ENCODE data around the gene CAPN9. TPM values are rescaled to one million over a fixed set of nuclear protein-coding genes. Genes with fewer than 3 reads are reported as not detected.

CAPN9 gene
- total RNA-seq, 1 donor from 2014 or later: 8.7 TPM

DNA sequence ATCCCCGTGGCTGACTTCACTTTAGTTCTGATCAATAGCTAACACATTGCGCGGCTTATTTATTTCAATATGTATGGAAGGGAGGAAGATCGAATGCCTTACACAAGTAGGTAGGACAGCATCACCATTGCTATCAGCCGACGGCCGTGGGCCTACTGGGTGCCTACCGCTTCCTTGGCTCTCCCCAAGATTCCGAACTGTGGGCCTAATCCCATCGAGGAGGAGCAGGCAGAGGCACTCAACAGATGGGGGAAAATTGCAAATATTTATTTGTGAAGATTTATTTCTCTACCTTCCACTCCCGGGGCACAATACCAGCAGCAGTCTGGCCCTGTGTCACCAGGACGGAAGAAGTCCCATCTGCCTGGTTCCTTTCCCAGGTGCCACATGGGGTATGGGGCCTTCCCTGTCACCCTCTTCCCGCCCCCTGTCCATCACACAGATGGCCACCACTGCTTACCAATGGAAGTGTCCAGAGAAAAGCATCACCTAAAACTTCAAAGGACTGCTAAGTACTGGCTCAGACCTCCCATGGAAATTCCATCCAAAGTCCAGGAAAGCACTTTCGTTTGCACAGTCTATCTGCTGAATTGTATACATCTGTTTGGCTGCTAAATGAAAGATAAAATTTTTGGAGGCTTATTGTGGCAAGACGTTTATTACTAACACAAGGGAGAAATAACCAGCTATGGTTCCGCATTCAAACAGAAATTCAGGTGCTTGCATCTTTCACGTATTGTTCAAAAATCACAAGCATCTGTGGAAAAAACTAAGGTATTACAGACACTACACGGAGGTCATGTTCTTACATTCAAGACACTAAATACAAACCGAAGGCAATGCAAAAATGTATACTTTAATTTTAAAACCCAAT is 45.1 kb upstream of the CAPN9 start:
- H3K27ac Mint-ChIP-seq: no peak overlapping the region

DNA sequence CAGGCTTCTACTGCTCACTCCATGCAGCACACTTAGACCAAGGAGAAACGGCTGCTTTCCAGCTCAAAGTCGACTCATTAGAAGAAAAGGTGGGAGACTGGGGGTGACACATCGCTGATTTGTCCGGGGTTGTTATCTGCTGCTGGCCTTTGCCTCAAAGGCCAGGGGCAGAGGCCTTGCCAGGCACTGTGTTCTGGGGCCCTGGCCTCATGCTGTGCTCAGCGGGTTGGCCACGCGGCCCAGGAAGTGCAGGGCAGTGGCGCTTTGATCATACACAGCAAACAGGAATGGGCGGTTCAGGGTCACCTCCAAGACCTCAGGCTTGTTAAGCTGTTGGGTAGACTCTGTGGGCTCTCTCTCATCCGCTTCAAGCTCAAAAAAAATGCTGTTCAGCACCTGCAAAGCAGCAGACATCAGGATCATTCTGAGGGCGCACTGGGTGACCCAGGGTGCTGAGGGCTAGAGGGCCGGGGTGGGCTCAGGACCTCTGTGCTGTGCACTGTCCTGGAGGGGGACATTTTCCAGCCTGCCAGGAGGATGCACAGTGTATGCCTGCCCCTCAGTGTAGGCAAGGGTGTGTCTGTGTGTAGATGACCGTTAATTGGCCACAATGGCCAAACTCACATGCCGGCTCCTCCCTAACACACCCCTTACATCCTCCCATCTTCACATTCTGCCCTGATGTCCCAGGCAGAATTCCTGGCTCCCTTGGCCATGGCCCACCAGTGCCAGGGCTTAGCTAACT is 44.1 kb upstream of the CAPN9 start:
- DNase-seq (ENCODE audit: low spot score, unreplicated experiment): no peak
- TF ChIP-seq, protein P1, sequence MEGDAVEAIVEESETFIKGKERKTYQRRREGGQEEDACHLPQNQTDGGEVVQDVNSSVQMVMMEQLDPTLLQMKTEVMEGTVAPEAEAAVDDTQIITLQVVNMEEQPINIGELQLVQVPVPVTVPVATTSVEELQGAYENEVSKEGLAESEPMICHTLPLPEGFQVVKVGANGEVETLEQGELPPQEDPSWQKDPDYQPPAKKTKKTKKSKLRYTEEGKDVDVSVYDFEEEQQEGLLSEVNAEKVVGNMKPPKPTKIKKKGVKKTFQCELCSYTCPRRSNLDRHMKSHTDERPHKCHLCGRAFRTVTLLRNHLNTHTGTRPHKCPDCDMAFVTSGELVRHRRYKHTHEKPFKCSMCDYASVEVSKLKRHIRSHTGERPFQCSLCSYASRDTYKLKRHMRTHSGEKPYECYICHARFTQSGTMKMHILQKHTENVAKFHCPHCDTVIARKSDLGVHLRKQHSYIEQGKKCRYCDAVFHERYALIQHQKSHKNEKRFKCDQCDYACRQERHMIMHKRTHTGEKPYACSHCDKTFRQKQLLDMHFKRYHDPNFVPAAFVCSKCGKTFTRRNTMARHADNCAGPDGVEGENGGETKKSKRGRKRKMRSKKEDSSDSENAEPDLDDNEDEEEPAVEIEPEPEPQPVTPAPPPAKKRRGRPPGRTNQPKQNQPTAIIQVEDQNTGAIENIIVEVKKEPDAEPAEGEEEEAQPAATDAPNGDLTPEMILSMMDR (IDR thresholded peaks at IDR 0.05; ENCODE audit: unreplicated experiment): no peak
- no peaks in the 10 kb centered on the region for H3K9me3 Mint-ChIP-seq (ENCODE audit: low read depth)
- H3K36me3 Mint-ChIP-seq (ENCODE audit: insufficient read depth): peaks cover 2% of the 10 kb centered on the region
- H3K4me3 Mint-ChIP-seq (ENCODE audit: low read depth): no peak overlapping the region
- peaks cover 10% of the 10 kb centered on the region for H3K4me1 Mint-ChIP-seq (ENCODE audit: low read depth)
- H3K27me3 Mint-ChIP-seq: no peaks in the 10 kb centered on the region
- peak overlapping the region; percentile 71 for H3K27ac Mint-ChIP-seq

More for the DNA sequence above, 45.1 kb upstream of the CAPN9 start:
- H3K4me3 Mint-ChIP-seq (ENCODE audit: low read depth): no peak overlapping the region
- DNase-seq (ENCODE audit: low spot score, unreplicated experiment): no peak
- TF ChIP-seq, protein P1 (IDR thresholded peaks at IDR 0.05; ENCODE audit: unreplicated experiment): no peak
- no peaks in the 10 kb centered on the region for H3K27me3 Mint-ChIP-seq
- H3K9me3 Mint-ChIP-seq (ENCODE audit: low read depth): no peaks in the 10 kb centered on the region
- H3K36me3 Mint-ChIP-seq (ENCODE audit: insufficient read depth): peaks cover 2% of the 10 kb centered on the region
- peaks cover 10% of the 10 kb centered on the region for H3K4me1 Mint-ChIP-seq (ENCODE audit: low read depth)

DNA sequence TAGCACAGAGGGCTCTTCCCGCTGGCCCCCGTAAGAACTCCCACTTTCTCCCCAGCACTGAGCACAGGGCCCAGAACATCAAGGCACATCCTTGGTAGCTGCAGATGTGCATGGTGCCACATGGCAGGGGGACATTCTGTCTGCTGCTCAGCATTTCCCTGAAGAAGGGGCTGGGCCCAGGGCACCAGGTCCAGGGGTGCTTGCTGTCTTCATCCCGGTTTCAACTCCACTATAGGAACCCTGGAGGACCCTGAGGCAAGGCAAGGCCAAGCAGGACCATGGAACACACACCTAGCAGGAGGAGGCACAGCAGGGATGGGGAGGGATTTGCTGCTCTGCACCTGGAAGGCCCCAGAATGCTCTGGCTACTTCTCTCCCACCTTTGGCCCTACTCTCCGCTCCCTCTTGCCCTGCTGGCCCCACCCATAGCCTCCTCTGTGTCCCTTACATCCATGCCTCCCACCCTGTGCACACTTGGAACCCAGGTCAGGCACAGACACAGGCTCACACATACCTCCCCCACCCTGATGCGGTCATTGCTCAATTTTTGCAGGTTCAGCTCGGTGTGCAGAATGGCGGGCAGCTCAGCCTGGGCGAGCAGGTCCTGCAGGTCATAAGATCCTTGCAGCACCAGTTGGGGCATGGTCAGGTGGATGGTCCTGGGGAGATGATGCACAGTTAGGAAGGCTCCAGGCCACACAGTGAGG is 43.4 kb upstream of the CAPN9 start:
- TF ChIP-seq, protein P1 (IDR thresholded peaks at IDR 0.05; ENCODE audit: unreplicated experiment): no peak
- H3K27me3 Mint-ChIP-seq: no peaks in the 10 kb centered on the region
- peaks cover 10% of the 10 kb centered on the region for H3K4me1 Mint-ChIP-seq (ENCODE audit: low read depth)
- H3K27ac Mint-ChIP-seq: no peak overlapping the region
- no peak overlapping the region for H3K4me3 Mint-ChIP-seq (ENCODE audit: low read depth)
- no peaks in the 10 kb centered on the region for H3K9me3 Mint-ChIP-seq (ENCODE audit: low read depth)
- no peak for DNase-seq (ENCODE audit: low spot score, unreplicated experiment)
- peaks cover 2% of the 10 kb centered on the region for H3K36me3 Mint-ChIP-seq (ENCODE audit: insufficient read depth)

DNA sequence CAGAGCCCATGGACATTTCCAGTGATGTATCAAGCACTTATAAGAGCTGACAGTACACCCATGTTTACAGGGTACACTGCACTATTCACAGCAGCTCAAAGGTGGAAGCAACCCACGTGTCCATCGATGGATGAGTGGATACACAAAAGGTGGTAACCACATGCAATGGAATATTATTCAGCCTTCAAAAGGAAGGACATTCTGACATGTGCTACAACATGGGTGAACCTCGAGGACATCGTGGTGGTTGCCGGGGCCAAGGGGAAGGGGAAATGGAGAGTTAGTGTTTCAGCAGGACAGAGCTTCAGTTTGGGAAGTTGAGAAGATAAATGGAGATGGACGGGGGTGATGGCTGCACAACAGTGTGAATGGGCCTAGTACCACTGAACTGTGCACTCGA is 42.4 kb upstream of the CAPN9 start:
- Mint-ChIP-seq H3K4me3 (ENCODE audit: low read depth) (no peak overlapping the region), H3K36me3 (ENCODE audit: insufficient read depth) (peaks cover 2% of the 10 kb centered on the region), H3K9me3 (ENCODE audit: low read depth) (no peaks in the 10 kb centered on the region), H3K4me1 (ENCODE audit: low read depth) (peaks cover 10% of the 10 kb centered on the region), H3K27me3 (no peaks in the 10 kb centered on the region), H3K27ac (no peak overlapping the region)
- no peak for DNase-seq (ENCODE audit: low spot score, unreplicated experiment)
- TF ChIP-seq, protein P1 (IDR thresholded peaks at IDR 0.05; ENCODE audit: unreplicated experiment): no peak
